NCI-H345 (cell line): Measurements from ENCODE around the gene FAM83F.
A peak's percentile ranks its signal among the peaks of the same experiment; 100 is the strongest.

Experiments
- DNase-seq: peaks from one replicate; lab custom pipeline; 2025; lab: John Stamatoyannopoulos, UW

Gene FAM83F

GRCh38 chr22:40036126-40036525 lies 41.4 kb downstream of the FAM83F start:
- DNase-seq: no peak

GRCh38 chr22:40036591-40037225 lies 42.0 kb downstream of the FAM83F start:
- peak; percentile 39 for DNase-seq

- no peak for DNase-seq
Measured at GRCh38 chr22:40037320-40037719, 42.6 kb downstream of the FAM83F start.

- no peak for DNase-seq
Measured at GRCh38 chr22:40039482-40040115, 44.8 kb downstream of the FAM83F start.

GRCh38 chr22:40040927-40041326 lies 46.2 kb downstream of the FAM83F start:
- no peak for DNase-seq

- no peak for DNase-seq
Measured at GRCh38 chr22:40041366-40042137, 46.8 kb downstream of the FAM83F start.

- no peak for DNase-seq
Measured at GRCh38 chr22:40042312-40042711, 47.6 kb downstream of the FAM83F start.

GRCh38 chr22:40043081-40043480 lies 48.3 kb downstream of the FAM83F start:
- no peak for DNase-seq

GRCh38 chr22:40043793-40044101 lies 49.0 kb downstream of the FAM83F start:
- DNase-seq: no peak

- peak; percentile 97 for DNase-seq
Measured at GRCh38 chr22:40044102-40044869, 49.5 kb downstream of the FAM83F start.

GRCh38 chr22:40044870-40045834 lies 50.4 kb downstream of the FAM83F start:
- peak; percentile 39 for DNase-seq

GRCh38 chr22:40046126-40046525 lies 51.4 kb downstream of the FAM83F start:
- no peak for DNase-seq

- DNase-seq: no peak
Measured at GRCh38 chr22:40050258-40050657, 55.5 kb downstream of the FAM83F start.

GRCh38 chr22:40051322-40051721 lies 56.6 kb downstream of the FAM83F start:
- no peak for DNase-seq

GRCh38 chr22:40053460-40053859 lies 58.7 kb downstream of the FAM83F start:
- DNase-seq: no peak

- DNase-seq: no peak
Measured at GRCh38 chr22:40054486-40054885, 59.7 kb downstream of the FAM83F start.

GRCh38 chr22:40055143-40055883 lies 60.6 kb downstream of the FAM83F start:
- no peak for DNase-seq

GRCh38 chr22:40056154-40056553 lies 61.4 kb downstream of the FAM83F start:
- no peak for DNase-seq

- no peak for DNase-seq
Measured at GRCh38 chr22:40056559-40056958, 61.8 kb downstream of the FAM83F start.

GRCh38 chr22:40057652-40058051 lies 62.9 kb downstream of the FAM83F start:
- no peak for DNase-seq

- no peak for DNase-seq
Measured at GRCh38 chr22:40058265-40058664, 63.5 kb downstream of the FAM83F start.
